HG02973 (cell line): ENCODE measurements around the gene KDM2A.
"Not testable (repeated sequence)": the region's sequence is repeated elsewhere in the genome, so short reads cannot be mapped to it uniquely, and the experiment has no call there.

Experiments used
- ATAC-seq: cut with Tn5 transposase; IDR thresholded peaks from one replicate; pipeline ENCODE4 v1.9.1; 2021; ENCODE audit warnings: moderate library complexity; ENCODE audit not compliant: unreplicated experiment

The KDM2A gene

GRCh38 chr11:67117672-67118180, 1.3 kb upstream of the KDM2A start:
- ATAC-seq, result peak; percentile 1

DNA sequence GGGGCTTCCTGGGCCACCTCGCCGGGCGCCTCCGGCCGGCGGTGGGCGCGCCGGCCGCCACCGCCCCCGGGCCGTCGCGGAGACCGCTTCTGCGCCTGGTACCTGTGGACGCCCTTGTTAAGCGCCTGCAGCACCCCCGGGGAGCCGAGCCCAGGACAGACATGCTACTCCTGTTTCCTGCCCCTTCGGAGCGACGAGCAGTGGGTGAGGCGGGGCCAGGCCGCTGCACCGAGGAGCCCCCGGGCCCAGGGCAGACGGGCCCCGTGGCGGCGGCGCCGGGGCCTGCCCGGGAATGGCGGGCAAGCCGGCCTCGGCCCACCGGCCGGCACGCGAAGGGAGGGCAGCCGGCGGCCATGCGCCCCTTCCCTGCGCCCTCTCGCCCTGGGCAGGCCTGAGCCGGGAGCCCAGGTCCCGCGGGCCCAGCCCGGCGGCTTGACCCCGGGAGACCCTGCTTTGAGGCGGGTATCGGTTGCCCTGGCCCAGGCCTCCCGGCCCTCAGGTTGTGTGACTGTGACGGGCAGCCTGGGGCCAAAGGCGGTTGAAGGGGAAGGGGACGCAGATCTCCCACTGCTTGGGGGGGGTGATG, 789 bp upstream of the KDM2A start:
- peak; percentile 9 for ATAC-seq

- peak; percentile 6 for ATAC-seq
These were observed 725 bp downstream of the KDM2A start for GRCh38 chr11:67119585-67120391.

DNA sequence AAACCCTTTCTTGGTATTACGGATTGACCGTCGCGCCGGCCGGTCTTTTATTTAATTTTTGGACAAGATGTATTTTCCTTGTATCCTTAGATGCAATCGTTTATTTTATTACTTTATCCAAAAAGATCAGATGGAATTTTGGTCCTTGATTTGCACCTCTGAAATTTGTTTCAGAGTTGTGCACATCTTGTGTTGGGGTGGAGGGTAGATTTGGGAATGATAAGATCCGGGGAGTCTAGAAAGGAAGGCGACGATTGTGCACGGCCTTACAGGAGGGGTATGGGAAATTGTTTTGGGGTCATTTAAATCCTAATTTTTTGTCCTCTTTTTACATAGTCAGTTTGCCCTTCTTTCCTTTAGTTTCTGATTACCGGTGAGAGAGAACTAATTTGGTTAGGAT, 1.4 kb downstream of the KDM2A start:
- ATAC-seq, result no peak

GRCh38 chr11:67120881-67121710, 2.0 kb downstream of the KDM2A start:
- ATAC-seq, result no peak

DNA sequence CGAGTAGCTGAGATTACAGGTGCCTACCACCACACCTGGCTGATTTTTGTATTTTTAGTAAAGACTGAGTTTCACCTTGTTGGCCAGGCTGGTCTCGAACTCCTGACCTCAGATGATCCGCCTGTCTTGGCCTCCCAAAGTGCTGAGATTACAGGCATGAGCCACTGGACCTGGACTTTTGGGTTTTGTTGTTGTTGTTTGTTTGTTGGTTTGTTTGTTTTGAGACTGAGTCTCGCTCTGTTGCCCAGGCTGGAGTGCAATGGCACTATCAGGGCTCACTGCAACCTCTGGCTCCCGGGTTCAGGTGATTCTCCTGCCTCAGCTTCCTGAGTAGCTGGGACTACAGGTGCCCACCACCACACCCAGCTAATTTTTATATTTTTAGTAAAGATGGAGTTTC, 4.7 kb downstream of the KDM2A start:
- not testable (repeated sequence) for ATAC-seq

- ATAC-seq, result not testable (repeated sequence)
These were observed 7.2 kb downstream of the KDM2A start for GRCh38 chr11:67126243-67126642.

DNA sequence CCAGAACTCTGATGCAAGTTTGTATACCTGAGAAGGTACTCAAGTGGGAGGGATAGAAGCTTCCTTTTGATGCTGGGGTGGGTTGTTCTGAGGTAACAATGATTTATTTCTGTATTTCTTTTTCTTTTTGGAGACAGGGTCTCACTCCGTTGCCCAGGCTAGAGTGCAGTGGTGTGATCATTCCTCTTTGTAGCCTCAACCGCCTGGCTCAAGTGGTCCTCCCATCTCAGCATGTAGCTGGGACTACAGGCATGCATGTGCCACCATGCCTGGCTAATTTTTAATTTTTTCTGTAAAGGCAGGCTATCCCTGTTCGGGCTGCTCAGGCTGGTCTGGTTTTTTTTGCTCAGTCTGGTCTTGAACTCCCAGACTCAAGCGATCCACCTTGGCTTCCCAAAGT, 7.9 kb downstream of the KDM2A start:
- ATAC-seq, result no peak

DNA sequence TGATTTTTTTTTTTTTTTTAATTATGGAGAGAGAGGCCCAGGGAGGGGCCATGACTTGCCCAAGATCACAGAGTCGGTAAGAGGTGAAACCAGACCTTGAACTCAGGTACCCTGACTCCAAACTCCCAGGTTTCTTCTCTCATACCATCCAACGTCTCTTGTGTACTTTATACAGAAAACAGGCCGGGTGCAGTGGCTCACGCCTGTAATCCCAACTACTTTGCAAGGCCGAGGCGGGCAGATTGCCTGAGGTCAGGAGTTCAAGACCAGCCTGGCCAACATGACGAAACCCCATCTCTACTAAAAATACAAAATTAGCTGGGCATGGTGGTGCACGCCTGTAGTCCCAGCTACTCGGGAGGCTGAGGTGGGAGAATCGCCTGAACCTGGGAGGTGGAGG, 11.8 kb downstream of the KDM2A start:
- ATAC-seq, result not testable (repeated sequence)

DNA sequence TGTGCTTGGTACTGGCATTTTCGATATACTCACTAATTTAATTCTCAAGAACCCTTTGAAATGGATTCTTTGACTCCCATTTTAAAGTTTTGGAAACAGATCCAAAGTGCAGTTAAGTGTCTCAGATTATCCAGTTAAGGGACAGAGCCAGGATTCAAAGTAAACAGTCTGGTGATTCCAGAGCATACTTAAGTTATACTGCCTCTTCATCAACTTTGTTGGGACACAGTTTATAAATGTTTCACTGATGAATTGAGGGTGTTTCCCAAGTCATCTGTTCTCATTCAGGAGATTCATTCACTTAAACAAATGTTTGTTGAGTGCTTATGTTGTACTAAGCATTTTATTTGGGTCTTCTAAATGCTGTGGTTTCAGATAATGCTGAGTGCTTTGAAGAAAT, 17.1 kb downstream of the KDM2A start:
- no peak for ATAC-seq

DNA sequence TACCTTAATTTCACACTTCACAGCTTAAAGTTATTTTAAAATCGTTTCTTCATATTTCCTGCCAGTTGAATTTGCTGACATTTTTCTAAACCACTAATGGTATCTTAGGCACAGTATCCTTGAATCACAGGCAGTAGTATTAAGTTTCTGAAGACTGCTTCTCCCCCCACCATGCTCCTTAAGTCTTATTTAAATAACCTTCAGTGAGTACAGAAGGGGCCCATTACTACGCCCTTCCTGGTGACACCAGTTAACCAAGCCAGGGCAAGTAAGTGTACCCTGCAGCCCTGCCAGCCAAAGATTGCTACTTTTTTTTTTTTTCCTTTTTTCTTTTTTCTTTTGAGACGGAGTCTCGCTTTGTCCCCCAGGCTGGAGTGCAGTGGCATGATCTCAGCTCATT, 19.9 kb downstream of the KDM2A start:
- no peak for ATAC-seq

DNA sequence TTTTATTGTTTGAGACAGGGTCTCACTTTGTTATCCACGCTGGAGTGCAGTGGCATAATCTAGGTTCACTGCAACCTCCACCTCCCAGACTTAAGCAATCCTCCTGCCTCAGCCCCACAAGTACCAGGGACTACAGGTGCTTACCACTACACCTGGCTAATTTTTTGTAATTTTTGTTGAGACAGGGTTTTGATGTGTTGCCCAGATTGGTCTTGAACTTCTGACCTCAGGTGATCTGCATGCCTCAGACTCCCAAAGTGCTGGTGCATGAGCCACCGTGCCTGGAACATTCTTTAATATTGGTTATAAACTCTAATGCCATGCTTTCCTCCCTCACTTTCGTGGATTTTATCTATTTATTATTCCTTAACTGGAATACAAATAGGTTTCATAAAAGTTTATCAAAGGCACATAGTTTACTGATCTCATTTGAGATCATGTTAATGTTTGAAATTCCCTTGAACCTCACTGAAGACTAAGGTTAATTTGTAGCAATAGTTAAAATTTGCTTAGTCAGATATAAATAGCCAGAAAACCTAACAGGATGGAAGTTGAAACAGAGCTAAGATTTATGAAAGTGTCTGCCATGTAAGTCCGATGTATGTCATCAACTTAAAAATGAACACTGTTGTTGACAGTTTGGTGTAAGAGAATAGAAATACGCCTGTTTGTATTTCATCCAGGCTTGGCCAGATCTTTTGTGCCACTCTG, 27.6 kb downstream of the KDM2A start:
- ATAC-seq, result no peak

GRCh38 chr11:67153971-67154370, 34.9 kb downstream of the KDM2A start:
- no peak for ATAC-seq

GRCh38 chr11:67154726-67155125, 35.7 kb downstream of the KDM2A start:
- no peak for ATAC-seq

- no peak for ATAC-seq
These were observed 38.6 kb downstream of the KDM2A start for GRCh38 chr11:67157691-67158090.

GRCh38 chr11:67158221-67158620, 39.2 kb downstream of the KDM2A start:
- no peak for ATAC-seq

DNA sequence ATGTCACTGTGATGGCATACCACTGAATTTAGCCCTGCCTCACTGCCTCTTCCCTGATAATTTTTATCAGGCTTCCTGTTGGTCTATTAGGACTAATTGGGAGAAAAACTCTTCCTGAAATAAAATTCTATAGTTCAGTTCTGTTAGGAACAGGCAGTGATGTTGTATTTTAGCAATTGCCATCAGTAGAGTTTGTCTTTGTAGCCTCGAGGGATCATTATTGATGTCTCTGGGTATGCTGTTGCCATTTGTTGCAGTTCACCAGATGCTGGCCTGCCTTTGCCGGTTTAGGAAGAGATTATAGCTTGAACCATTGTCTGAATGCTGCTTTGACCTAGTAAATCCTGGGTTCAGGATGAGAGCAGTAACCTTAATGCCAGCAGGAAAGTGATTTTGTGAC, 41.0 kb downstream of the KDM2A start:
- ATAC-seq, result no peak

DNA sequence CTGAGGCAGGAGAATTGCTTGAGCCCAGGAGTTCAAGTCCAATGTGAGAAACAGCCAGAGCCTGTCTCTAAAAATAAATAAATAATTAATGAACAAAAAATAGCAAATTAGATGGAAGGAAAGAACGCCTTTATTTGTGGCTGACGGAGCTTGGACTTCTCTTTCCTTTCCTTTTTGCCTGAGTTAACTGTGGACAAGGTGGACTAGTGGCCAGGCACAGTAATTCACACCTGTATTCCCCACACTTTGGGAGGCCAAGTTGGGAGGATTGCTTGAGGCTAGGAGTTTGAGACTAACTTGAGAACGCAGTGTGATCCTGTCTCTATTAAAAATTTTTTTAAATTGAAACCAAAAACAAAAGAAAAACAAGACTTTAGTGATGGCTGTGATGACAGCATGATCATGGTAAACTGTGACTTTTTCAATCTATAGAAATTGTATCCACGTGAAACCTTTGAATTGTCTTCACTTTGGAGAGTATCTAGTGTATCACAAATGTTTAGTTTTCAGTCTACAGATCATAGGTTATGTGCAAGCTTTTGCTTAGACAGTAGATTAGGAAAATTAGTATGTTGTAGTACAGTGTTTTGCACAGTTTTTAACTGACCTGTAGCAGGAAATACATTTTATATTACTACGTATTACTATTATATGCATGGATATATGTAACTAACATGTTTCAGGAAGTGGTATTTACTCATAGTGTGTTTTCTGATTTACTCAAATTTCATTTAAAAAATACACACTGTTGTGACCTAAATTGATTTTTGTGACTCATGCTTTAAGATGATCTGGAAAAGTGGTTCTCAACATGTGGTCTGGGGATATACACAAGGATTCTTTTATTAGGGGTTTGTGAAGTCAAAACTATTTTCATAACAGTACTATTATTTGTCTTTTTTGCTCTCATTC, 42.1 kb downstream of the KDM2A start:
- no peak for ATAC-seq

GRCh38 chr11:67163006-67163405, 43.9 kb downstream of the KDM2A start:
- ATAC-seq, result no peak

- ATAC-seq, result no peak
These were observed 46.6 kb downstream of the KDM2A start for GRCh38 chr11:67165623-67166022.
